ENCODE results near the gene LUC7L.

GRCh38 chr16:194516-194915 is 34.7 kb downstream of the LUC7L start:
- TF ChIP-seq CTCF (IDR thresholded peaks at IDR 0.05; ENCODE audit: low read length) (no peak), EZH2 (IDR thresholded peaks at IDR 0.05; ENCODE audit: borderline replicate concordance, low read length) (no peak)

Data from OCI-LY1 (cell line).